GM12878 (cell line): Measurements from ENCODE around the gene C10orf105.

ENCODE experiments used
- MTA3 ChIP-seq: IDR thresholded peaks from 2 replicates; pipeline ENCODE4 v1.6.1; 2012; ENCODE audit warnings: low read length, inconsistent platforms, borderline replicate concordance
- NRF1 ChIP-seq: conservative IDR thresholded peaks from 2 replicates; pipeline ENCODE4 v1.6.1; 2011; ENCODE audit warnings: mild to moderate bottlenecking, low read depth, low read length, improper control_type of control experiment
- TF ChIP-seq, protein P1 (sequence below): IDR thresholded peaks from 2 replicates; pipeline ENCODE4 v1.6.1; 2012; ENCODE audit warnings: mild to moderate bottlenecking, low read depth, low read length
- TF ChIP-seq, protein P2 (sequence below): IDR thresholded peaks from 2 replicates; pipeline ENCODE4 v1.6.1; 2012; ENCODE audit warnings: low read length, inconsistent platforms
- TF ChIP-seq, protein P3 (sequence below), 3 experiments: IDR thresholded peaks in 2 of 3; conservative IDR thresholded peaks in 1 of 3; 2 replicates each; pipeline ENCODE4 v1.5.1; 2011; ENCODE audit warnings: low read depth in 3 of 3, low read length in 3 of 3, mild to moderate bottlenecking in 3 of 3, control low read depth in 2 of 3, moderate library complexity in 2 of 3, inconsistent platforms in 1 of 3, mixed read lengths in 1 of 3; ENCODE audit not compliant: control insufficient read depth in 2 of 3, insufficient read depth in 1 of 3; ENCODE audit errors: extremely low read depth in 1 of 3
- TF ChIP-seq, protein P4 (sequence below): IDR thresholded peaks from 2 replicates; pipeline ENCODE4 v1.6.1; 2012; ENCODE audit warnings: low read depth, low read length, improper control_type of control experiment
- TF ChIP-seq, protein P5 (sequence below): fragments of 450-650 bp; IDR thresholded peaks from 2 replicates; pipeline ENCODE4 v1.6.1; 2017; ENCODE audit warnings: mild to moderate bottlenecking, low read depth, inconsistent platforms; ENCODE audit not compliant: poor library complexity, severe bottlenecking
- TF ChIP-seq, protein P6 (sequence below): fragments of 450-650 bp; IDR thresholded peaks from 2 replicates; pipeline ENCODE4 v1.6.1; 2017; ENCODE audit warnings: borderline replicate concordance
- TF ChIP-seq, protein P7 (sequence below): IDR thresholded peaks from 2 replicates; pipeline ENCODE4 v1.6.1; 2011; ENCODE audit warnings: low read depth, low read length, improper control_type of control experiment, borderline replicate concordance

DNA sequence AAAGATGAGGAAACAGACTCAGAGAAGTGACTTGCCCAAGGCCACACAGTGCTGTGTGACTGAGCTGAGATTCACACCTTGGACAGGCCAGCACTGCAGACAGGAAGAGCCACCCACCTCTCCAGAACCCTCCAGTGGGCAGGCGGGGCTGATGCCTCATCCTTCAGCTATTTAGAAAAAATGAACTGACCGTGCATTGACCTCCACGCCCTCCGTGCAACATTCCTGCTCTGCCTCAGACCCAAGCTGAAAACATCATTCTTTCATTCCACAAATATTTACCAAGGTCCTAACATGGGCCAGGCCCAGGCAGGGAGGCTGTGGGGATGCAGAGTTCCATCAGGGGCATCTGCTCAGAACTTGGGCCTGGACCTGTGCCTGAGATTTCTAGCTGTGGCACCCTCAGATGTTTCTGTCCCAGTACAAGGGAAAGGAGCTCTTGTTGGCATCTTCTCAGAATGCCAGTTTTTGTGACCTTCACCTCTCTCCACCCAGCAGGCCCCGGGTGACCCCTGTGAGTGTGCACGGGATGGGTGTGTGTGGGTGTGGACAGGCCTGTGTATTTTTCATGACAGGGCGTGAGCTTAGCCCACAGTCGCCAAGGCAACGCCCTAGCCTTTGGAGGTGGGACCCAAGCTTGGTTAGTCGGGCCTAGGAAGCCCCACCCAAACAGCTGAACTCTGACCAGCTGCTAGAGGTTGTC lies 47.3 kb upstream of the C10orf105 start:
- TF ChIP-seq, protein P1, sequence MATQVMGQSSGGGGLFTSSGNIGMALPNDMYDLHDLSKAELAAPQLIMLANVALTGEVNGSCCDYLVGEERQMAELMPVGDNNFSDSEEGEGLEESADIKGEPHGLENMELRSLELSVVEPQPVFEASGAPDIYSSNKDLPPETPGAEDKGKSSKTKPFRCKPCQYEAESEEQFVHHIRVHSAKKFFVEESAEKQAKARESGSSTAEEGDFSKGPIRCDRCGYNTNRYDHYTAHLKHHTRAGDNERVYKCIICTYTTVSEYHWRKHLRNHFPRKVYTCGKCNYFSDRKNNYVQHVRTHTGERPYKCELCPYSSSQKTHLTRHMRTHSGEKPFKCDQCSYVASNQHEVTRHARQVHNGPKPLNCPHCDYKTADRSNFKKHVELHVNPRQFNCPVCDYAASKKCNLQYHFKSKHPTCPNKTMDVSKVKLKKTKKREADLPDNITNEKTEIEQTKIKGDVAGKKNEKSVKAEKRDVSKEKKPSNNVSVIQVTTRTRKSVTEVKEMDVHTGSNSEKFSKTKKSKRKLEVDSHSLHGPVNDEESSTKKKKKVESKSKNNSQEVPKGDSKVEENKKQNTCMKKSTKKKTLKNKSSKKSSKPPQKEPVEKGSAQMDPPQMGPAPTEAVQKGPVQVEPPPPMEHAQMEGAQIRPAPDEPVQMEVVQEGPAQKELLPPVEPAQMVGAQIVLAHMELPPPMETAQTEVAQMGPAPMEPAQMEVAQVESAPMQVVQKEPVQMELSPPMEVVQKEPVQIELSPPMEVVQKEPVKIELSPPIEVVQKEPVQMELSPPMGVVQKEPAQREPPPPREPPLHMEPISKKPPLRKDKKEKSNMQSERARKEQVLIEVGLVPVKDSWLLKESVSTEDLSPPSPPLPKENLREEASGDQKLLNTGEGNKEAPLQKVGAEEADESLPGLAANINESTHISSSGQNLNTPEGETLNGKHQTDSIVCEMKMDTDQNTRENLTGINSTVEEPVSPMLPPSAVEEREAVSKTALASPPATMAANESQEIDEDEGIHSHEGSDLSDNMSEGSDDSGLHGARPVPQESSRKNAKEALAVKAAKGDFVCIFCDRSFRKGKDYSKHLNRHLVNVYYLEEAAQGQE, result no peak
- TF ChIP-seq, protein P2, sequence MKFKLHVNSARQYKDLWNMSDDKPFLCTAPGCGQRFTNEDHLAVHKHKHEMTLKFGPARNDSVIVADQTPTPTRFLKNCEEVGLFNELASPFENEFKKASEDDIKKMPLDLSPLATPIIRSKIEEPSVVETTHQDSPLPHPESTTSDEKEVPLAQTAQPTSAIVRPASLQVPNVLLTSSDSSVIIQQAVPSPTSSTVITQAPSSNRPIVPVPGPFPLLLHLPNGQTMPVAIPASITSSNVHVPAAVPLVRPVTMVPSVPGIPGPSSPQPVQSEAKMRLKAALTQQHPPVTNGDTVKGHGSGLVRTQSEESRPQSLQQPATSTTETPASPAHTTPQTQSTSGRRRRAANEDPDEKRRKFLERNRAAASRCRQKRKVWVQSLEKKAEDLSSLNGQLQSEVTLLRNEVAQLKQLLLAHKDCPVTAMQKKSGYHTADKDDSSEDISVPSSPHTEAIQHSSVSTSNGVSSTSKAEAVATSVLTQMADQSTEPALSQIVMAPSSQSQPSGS, result no peak
- TF ChIP-seq MTA3, result no peak
- TF ChIP-seq, protein P3, sequence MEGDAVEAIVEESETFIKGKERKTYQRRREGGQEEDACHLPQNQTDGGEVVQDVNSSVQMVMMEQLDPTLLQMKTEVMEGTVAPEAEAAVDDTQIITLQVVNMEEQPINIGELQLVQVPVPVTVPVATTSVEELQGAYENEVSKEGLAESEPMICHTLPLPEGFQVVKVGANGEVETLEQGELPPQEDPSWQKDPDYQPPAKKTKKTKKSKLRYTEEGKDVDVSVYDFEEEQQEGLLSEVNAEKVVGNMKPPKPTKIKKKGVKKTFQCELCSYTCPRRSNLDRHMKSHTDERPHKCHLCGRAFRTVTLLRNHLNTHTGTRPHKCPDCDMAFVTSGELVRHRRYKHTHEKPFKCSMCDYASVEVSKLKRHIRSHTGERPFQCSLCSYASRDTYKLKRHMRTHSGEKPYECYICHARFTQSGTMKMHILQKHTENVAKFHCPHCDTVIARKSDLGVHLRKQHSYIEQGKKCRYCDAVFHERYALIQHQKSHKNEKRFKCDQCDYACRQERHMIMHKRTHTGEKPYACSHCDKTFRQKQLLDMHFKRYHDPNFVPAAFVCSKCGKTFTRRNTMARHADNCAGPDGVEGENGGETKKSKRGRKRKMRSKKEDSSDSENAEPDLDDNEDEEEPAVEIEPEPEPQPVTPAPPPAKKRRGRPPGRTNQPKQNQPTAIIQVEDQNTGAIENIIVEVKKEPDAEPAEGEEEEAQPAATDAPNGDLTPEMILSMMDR (IDR thresholded peaks at IDR 0.05 in 2 of 3, conservative IDR thresholded peaks at IDR 0.05 in 1 of 3; ENCODE audit: control insufficient read depth in 2 of 3, extremely low read depth in 1 of 3, insufficient read depth in 1 of 3, low read depth in 3 of 3, low read length in 3 of 3), result no peak
- TF ChIP-seq, protein P4, sequence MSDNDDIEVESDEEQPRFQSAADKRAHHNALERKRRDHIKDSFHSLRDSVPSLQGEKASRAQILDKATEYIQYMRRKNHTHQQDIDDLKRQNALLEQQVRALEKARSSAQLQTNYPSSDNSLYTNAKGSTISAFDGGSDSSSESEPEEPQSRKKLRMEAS, result no peak
- TF ChIP-seq, protein P5, sequence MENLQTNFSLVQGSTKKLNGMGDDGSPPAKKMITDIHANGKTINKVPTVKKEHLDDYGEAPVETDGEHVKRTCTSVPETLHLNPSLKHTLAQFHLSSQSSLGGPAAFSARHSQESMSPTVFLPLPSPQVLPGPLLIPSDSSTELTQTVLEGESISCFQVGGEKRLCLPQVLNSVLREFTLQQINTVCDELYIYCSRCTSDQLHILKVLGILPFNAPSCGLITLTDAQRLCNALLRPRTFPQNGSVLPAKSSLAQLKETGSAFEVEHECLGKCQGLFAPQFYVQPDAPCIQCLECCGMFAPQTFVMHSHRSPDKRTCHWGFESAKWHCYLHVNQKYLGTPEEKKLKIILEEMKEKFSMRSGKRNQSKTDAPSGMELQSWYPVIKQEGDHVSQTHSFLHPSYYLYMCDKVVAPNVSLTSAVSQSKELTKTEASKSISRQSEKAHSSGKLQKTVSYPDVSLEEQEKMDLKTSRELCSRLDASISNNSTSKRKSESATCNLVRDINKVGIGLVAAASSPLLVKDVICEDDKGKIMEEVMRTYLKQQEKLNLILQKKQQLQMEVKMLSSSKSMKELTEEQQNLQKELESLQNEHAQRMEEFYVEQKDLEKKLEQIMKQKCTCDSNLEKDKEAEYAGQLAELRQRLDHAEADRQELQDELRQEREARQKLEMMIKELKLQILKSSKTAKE, result no peak
- TF ChIP-seq, protein P6, sequence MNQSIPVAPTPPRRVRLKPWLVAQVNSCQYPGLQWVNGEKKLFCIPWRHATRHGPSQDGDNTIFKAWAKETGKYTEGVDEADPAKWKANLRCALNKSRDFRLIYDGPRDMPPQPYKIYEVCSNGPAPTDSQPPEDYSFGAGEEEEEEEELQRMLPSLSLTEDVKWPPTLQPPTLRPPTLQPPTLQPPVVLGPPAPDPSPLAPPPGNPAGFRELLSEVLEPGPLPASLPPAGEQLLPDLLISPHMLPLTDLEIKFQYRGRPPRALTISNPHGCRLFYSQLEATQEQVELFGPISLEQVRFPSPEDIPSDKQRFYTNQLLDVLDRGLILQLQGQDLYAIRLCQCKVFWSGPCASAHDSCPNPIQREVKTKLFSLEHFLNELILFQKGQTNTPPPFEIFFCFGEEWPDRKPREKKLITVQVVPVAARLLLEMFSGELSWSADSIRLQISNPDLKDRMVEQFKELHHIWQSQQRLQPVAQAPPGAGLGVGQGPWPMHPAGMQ, result no peak
- TF ChIP-seq, protein P7, sequence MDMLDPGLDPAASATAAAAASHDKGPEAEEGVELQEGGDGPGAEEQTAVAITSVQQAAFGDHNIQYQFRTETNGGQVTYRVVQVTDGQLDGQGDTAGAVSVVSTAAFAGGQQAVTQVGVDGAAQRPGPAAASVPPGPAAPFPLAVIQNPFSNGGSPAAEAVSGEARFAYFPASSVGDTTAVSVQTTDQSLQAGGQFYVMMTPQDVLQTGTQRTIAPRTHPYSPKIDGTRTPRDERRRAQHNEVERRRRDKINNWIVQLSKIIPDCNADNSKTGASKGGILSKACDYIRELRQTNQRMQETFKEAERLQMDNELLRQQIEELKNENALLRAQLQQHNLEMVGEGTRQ, result no peak
- no peak for TF ChIP-seq NRF1
